Bronchial epithelial cell (primary cell): Measurements from ENCODE around the gene ADAMTSL5. TPM values are rescaled to one million over a fixed set of nuclear protein-coding genes. Genes with fewer than 3 reads are reported as not detected.
"Not testable (repeated sequence)": the region's sequence is repeated elsewhere in the genome, so short reads cannot be mapped to it uniquely, and the experiment has no call there.

Experiments
- DNase-seq: peaks from one replicate; pipeline ENCODE4 v3.0.0-alpha.2; 2010; ENCODE audit warnings: low read depth
- FAIRE-seq: peaks from 2 replicates; lab custom pipeline; 2011; peaks lifted over from hg19 to GRCh38; lab: Jason Lieb, UNC
- H3K27me3 ChIP-seq: 2 replicates; pipeline ENCODE4 v1.5.1; 2011; ENCODE audit warnings: low read length; ENCODE audit not compliant: control insufficient read depth, insufficient read depth
- H3K36me3 ChIP-seq: 2 replicates; pipeline ENCODE4 v1.5.1; 2011; ENCODE audit warnings: low read length; ENCODE audit not compliant: control insufficient read depth, insufficient read depth
- H3K4me3 ChIP-seq: 2 replicates; pipeline ENCODE4 v1.5.1; 2011; ENCODE audit warnings: mild to moderate bottlenecking, low read depth, low read length, control low read depth
- CTCF ChIP-seq: IDR thresholded peaks from 2 replicates; pipeline ENCODE4 v1.5.1; 2011; ENCODE audit warnings: mild to moderate bottlenecking, moderate library complexity, low read length, control low read depth, inconsistent platforms; ENCODE audit not compliant: insufficient read depth, severe bottlenecking
- total RNA-seq: library from RNA; depleted of rRNA; stranded (reverse); fragments of >200 nt; gene quantifications from 2 replicates; pipeline ENCODE4 v1.2.1, GENCODE V29; 2014

The ADAMTSL5 gene
- total RNA-seq, 1 donor from 2014 or later: 1.8 TPM

- TF ChIP-seq CTCF: no peak
- Histone ChIP-seq H3K4me3 (no peak overlapping the region), H3K36me3 (no peaks in the 10 kb centered on the region), H3K27me3 (no peaks in the 10 kb centered on the region)
- FAIRE-seq (no peak), DNase-seq (no peak)
Measured at GRCh38 chr19:1540365-1540925, 27.6 kb upstream of the ADAMTSL5 start.

DNA sequence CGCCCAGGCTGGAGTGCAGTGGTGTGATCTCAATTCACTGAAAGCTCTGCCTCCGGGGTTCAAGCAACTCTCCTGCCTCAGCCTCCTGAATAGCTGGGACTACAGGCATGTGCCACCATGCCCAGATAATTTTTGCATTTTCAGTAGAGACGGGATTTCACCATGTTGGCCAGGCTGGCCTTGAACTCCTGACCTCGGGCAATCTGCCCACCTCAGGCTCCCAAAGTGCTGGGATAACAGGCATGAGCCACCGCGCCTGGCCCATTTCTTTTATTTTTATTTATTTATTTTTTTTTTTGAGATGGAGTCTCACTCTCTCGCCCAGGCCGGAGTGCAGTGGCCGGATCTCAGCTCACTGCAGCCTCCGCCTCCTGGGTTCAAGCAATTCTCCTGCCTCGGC lies 26.9 kb upstream of the ADAMTSL5 start:
- DNase-seq, H3K4me3 ChIP-seq, H3K27me3 ChIP-seq, FAIRE-seq, H3K36me3 ChIP-seq: not testable (repeated sequence)

DNA sequence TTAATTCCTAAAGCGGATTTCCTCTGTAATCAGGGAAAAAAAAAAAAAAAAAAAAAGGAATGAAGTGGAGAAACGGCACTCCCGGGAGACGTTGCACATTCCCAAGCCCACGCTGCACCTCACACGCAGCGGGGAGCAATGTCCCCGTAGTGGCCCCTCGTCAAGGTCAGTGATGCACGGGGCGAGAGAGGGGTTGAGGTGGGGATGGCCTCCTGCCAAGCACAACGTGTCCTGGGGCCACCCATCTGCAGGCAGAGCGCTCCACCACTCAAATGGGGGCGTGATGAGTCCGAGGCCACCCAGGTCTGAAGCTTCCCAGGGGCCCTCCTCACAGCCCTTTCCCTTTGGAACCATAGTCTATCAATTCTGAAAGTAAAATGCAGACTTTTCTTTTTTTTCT lies 26.2 kb upstream of the ADAMTSL5 start:
- Histone ChIP-seq H3K36me3 (no peaks in the 10 kb centered on the region), H3K27me3 (no peaks in the 10 kb centered on the region)
- no peak for FAIRE-seq

GRCh38 chr19:1535699-1536098 lies 22.9 kb upstream of the ADAMTSL5 start:
- H3K27me3 ChIP-seq, FAIRE-seq, H3K36me3 ChIP-seq, H3K4me3 ChIP-seq, DNase-seq: not testable (repeated sequence)

More for the DNA sequence above, 26.2 kb upstream of the ADAMTSL5 start:
- no peak for TF ChIP-seq CTCF
- no peak for DNase-seq
- no peak overlapping the region for H3K4me3 ChIP-seq

- FAIRE-seq: no peak
- H3K27me3 ChIP-seq: no peaks in the 10 kb centered on the region
Measured at GRCh38 chr19:1534972-1535371, 22.2 kb upstream of the ADAMTSL5 start.

DNA sequence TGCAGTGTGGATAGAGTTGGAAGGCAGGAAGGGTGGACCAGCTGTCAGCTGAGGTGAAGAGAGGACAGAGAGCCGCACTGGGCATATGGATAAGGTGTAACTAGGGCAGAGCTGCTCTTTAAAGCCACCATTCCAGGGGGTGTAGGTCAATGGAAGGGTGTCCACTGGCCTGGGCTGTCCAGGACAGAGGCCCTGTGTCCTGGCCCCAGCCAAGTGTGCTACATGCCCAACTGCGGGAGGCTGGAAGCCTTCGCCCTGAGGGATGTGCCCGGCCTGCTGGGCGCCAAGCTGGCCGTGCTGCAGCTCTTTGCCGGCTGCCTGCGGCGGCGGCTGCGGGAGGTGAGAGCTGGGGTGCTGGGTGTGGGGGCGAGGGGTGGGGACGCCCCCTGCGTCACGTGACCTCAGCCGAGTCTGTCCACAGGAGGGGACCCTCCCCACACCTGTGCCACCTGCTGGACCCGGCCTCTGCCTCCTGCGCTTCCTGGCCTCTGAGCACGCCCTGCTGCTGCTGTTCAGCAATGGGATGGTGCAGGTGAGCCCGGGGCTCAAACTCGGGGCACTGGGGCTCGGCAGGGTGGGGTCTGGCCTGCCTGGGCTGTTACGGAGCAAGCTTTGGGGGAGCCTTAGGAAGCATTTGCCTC lies 20.8 kb upstream of the ADAMTSL5 start:
- Histone ChIP-seq H3K36me3 (no peaks in the 10 kb centered on the region), H3K27me3 (no peaks in the 10 kb centered on the region), H3K4me3 (no peak overlapping the region)
- no peak for TF ChIP-seq CTCF
- FAIRE-seq (no peak), DNase-seq (no peak)

More at GRCh38 chr19:1534972-1535371, 22.2 kb upstream of the ADAMTSL5 start:
- H3K4me3 ChIP-seq: no peak overlapping the region
- no peaks in the 10 kb centered on the region for H3K36me3 ChIP-seq
- TF ChIP-seq CTCF: no peak
- no peak for DNase-seq

GRCh38 chr19:1532003-1532402 lies 19.2 kb upstream of the ADAMTSL5 start:
- FAIRE-seq: no peak
- no peaks in the 10 kb centered on the region for H3K27me3 ChIP-seq

More at GRCh38 chr19:1532003-1532402, 19.2 kb upstream of the ADAMTSL5 start:
- no peak for DNase-seq
- no peak for TF ChIP-seq CTCF
- H3K4me3 ChIP-seq: no peak overlapping the region
- no peaks in the 10 kb centered on the region for H3K36me3 ChIP-seq
